ENCODE data around the gene KRTAP5-3. TPM values are rescaled to one million over a fixed set of nuclear protein-coding genes. Genes with fewer than 3 reads are reported as not detected.

Gene KRTAP5-3
- total RNA-seq, 1 experiment from 2014 or later: not detected

DNA sequence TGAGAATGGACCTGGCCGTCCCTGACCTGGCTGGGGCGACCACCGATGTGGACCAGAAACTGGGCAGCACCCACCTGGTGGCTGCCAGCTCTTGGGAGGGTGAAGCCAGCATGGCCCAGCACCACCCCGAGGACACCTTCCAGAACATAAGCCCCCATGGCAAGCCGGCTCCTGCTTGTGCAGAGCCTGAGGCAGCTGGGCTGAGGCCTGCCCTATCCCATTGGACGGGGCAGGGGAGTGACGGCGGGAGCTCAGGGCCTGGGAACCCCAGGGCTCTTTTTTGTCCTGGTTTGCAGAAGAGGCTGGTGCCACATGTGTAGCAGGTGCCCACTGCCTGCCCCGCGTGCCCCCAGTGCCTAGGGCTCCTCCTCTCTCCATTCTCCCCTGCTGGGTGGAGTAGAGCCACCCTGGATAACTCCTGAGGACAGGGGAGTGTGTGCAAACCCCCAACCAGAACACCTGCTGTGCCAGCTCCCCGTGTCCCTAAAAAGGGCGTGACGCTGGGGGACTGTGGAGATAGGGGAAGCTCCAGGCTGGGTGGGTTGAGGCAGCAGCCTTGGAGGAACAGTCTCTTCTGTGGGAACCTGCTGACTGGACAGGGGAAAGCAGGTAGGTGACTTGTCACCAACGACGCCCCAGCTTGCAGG, 48.1 kb downstream of the KRTAP5-3 start:
- TF ChIP-seq CTCF (conservative IDR thresholded peaks at IDR 0.05): no peak
- H2AFZ ChIP-seq (ENCODE audit: low read length): no peak overlapping the region
- DNase-seq: peak; percentile 24
- no peak overlapping the region for H3K27ac Mint-ChIP-seq
- H3K79me1 ChIP-seq (ENCODE audit: insufficient read depth, low read depth, low read length, poor library complexity, severe bottlenecking): no peaks in the 10 kb centered on the region
- H3T11ph ChIP-seq (ENCODE audit: low read length): no peak overlapping the region
- no peaks in the 10 kb centered on the region for H3K9me3 ChIP-seq (ENCODE audit: control insufficient read depth, low read depth, low read length)
- peaks cover 15 to 37% of the 10 kb centered on the region in 2 experiments for H3K4me1 Mint-ChIP-seq
- H2BK12ac ChIP-seq (ENCODE audit: insufficient read length, low read depth, low read length): no peak overlapping the region
- no peak overlapping the region for H3K4me3 Mint-ChIP-seq
- H3K14ac ChIP-seq (ENCODE audit: insufficient read depth, low read length): no peak overlapping the region; the same call in 1 of the 2 replicates
- no peak overlapping the region for H4K5ac ChIP-seq (ENCODE audit: insufficient read length, low read depth, low read length)
- H2BK15ac ChIP-seq (ENCODE audit: low read depth, low read length): no peak overlapping the region
- H3K27me3 ChIP-seq (ENCODE audit: insufficient read depth, low read length): peaks cover 8% of the 10 kb centered on the region; the same call in 1 of the 2 replicates
- H3K9ac ChIP-seq (ENCODE audit: extremely low read depth, insufficient read length, low read length): no peak overlapping the region
- H2AK5ac ChIP-seq (ENCODE audit: insufficient read length, low read length): no peak overlapping the region
- H3K18ac ChIP-seq (ENCODE audit: insufficient read length, low read depth, low read length): no peak overlapping the region
- peaks cover 2% of the 10 kb centered on the region; the same call in 1 of the 2 replicates for H3K4me1 ChIP-seq (ENCODE audit: insufficient read depth, low read length)
- H3K9me3 Mint-ChIP-seq: no peaks in the 10 kb centered on the region
- H2BK20ac ChIP-seq (ENCODE audit: low read depth, low read length, poor library complexity, severe bottlenecking): no peak overlapping the region
- no peak overlapping the region for H2BK5ac ChIP-seq (ENCODE audit: insufficient read length, low read length)
- peaks cover 0 to 1% (median 0%) of the 10 kb centered on the region in 3 experiments; a peak in 1 of 7 replicates for H3K36me3 Mint-ChIP-seq (ENCODE audit: insufficient read depth in 1 of 3, low read depth in 3 of 3)
- H3K79me2 ChIP-seq (ENCODE audit: insufficient read depth, low read length): no peaks in the 10 kb centered on the region
- H3K23me2 ChIP-seq (ENCODE audit: insufficient read length, low read depth, low read length, poor library complexity, severe bottlenecking): no peaks in the 10 kb centered on the region
- H2BK120ac ChIP-seq (ENCODE audit: low read depth, low read length, poor library complexity, severe bottlenecking): no peak overlapping the region
- H3K4ac ChIP-seq (ENCODE audit: low read depth, low read length): no peak overlapping the region
- no peak overlapping the region for H4K91ac ChIP-seq (ENCODE audit: insufficient read length, low read depth, low read length)
- no CpG with 5 or more reads among the region's 15 CpGs for WGBS (ENCODE audit: extremely low coverage, insufficient read length, low lambda C conversion rate)
- H3K27me3 Mint-ChIP-seq (ENCODE audit: low read depth): peaks cover 21% of the 10 kb centered on the region
- no peak overlapping the region for H4K8ac ChIP-seq (replicated peaks; ENCODE audit: insufficient read length, low read depth, low read length)
- no peaks in the 10 kb centered on the region for H4K20me1 ChIP-seq (ENCODE audit: control insufficient read depth, insufficient read depth, insufficient read length)
- no peak overlapping the region for H3K56ac ChIP-seq (ENCODE audit: insufficient read length, low read depth, low read length)
- no peak overlapping the region for H3K4me2 ChIP-seq (ENCODE audit: insufficient read depth, insufficient read length, low read length)
- no peak overlapping the region for H3K23ac ChIP-seq (ENCODE audit: insufficient read length, low read depth, low read length)
- no peak overlapping the region for H3K27ac ChIP-seq (ENCODE audit: insufficient read length, low read depth, low read length)
